Spleen (tissue), 7 donors: ENCODE data around the gene ABCA12.

Experiments used
- CTCF ChIP-seq, 11 experiments: fragments of 200-600 bp in 7 of 11; fragments of 450-650 bp in 4 of 11; sonication (generic) in 4 of 11; IDR thresholded peaks in 8 of 11; conservative IDR thresholded peaks in 3 of 11; 1 replicate in 7 of 11; 2 replicates in 4 of 11; pipeline versions ENCODE4 v1.4.0 to v1.8.0; 2016 to 2021; ENCODE audit warnings: antibody characterized with exemption in 11 of 11, inconsistent platforms in 4 of 11, mild to moderate bottlenecking in 1 of 11
- POLR2A ChIP-seq, 3 donors: fragments of 450-650 bp; IDR thresholded peaks; one replicate each; pipeline ENCODE4 v1.5.1; 2017; ENCODE audit warnings: antibody characterized with exemption in 3 of 3, mild to moderate bottlenecking in 1 of 3
- donor health status: DM: no; HTN: no; CAD: no; lungs with moderate emphysema.
- donor health status: DM: no; HTN: no; CAD: no.
- donor health status: DM: no; HTN: no; CAD: no.

- TF ChIP-seq CTCF (IDR thresholded peaks at IDR 0.05 in 8 of 11, conservative IDR thresholded peaks at IDR 0.05 in 3 of 11) = no peak
- no peak for TF ChIP-seq POLR2A (IDR thresholded peaks at IDR 0.05)
Observed at GRCh38 chr2:214946949-214947348, 191.5 kb downstream of the ABCA12 start.
